GM18520 (cell line): Measurements from ENCODE around the gene NLE1.

Source experiments
- ATAC-seq: cut with Tn5 transposase; IDR thresholded peaks from one replicate; pipeline ENCODE4 v1.9.1; 2021; ENCODE audit not compliant: unreplicated experiment

NLE1 gene

DNA sequence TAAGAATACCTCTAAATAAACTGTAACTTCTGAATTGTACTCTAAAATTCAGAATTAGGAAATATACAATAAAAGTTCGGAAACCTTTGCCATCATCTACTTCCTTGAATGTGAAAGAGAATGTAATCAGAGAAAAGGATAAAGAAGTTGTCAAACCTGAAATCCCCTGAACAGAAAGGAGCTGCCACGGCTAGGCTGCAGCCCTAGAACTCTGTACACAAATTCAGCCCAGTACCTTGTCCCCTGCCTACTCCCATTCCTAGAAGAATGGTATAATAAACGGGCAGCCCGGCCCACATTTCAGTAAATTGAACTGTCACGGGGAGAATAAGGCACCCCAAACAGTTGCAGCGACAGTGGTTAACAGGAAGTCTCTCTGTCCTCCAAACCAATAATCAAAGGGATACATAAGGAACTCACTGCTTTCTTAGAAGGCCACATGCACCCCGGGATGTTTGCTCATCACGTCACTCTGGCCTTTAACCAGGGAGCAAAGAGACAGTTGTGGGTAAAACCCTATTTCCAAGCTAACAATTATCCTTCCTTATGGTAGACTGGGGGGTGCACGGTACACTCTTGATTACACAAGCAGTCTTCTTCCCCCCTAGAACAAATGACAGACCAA lies 54.3 kb downstream of the NLE1 start:
- ATAC-seq, result no peak

DNA sequence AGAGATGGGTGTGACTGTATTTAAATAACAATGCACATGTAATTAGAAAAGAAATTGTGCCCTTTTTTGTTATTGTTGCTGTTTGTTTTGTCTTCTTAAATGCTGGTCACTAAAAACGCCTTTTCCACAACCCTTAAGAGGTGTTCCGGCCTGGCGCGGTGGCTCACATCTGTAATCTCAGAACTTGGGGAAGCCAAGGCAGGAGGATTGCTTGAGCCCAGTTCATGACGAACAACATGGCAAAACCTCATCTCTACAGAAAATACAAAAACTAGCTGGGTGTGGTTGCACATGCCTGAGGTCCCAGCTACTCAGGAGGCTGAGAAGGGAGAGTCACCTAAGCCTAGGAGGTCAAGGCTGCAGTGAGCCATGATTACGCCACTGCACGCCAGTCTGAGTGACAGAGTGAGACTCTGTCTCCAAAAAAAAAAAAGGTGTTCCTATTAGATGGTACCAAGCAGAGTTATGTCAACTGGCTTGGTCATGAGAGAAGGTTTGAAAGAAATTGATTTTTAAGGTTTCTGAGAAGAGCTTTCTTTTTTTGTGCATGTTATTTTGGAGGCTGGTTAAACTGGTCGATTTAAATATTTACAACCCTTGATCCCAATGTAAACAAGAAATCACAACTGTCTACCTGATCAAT lies 55.1 kb downstream of the NLE1 start:
- no peak for ATAC-seq

DNA sequence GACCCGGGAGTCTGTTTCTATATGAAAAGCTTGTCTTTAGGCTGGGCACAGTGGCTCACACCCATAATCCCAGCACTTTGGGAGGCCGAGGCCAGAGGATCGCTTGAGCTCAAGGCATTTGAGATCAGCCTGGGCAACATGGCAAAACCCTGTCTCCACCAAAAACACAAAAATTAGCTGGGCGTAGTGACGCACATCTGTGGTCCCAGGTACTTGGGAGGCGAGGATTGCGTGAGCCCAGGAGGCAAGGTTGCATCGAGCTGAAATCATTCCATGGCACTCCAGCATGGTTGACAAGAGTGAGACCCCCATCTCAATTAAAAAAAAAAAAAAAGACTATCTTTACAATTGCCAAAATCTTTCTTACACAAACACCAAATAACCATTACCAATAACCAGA lies 55.9 kb downstream of the NLE1 start:
- no peak for ATAC-seq

DNA sequence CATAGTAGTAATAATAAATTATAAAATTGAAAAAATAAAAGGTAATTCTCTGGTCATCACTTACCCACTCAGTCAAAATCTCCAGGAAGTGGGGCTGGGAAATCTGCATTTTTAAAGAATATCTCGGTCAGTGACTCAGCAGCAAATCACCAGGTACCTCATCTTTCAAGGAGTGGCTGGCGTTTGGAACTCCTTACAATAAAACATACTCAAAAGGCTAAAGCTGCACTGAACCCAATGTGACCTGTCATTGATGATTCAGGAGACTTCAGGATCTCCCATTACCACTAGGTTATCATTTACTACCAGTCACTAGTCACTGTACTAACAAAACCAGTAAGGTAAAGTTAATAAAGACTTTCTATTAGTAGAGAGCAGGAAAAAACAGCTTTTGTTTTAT lies 57.1 kb downstream of the NLE1 start:
- ATAC-seq, result no peak

DNA sequence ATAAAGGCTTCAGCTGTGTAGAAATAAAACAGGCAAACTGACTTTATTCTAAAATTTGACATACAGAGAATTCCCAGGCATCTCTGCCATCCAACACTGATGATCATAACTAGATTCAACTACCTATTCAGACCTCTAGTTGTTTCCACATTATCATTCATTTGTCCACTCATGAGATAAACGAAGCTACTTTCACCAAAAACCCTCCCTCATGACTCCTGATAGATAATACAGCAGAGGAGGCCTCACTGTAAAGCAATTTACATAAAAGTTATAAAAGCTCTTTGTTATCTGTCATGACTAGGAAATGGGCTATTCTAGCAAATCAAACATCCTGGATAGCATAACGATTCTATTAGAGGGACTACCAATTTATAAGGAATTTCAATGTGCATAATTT lies 59.0 kb downstream of the NLE1 start:
- no peak for ATAC-seq

DNA sequence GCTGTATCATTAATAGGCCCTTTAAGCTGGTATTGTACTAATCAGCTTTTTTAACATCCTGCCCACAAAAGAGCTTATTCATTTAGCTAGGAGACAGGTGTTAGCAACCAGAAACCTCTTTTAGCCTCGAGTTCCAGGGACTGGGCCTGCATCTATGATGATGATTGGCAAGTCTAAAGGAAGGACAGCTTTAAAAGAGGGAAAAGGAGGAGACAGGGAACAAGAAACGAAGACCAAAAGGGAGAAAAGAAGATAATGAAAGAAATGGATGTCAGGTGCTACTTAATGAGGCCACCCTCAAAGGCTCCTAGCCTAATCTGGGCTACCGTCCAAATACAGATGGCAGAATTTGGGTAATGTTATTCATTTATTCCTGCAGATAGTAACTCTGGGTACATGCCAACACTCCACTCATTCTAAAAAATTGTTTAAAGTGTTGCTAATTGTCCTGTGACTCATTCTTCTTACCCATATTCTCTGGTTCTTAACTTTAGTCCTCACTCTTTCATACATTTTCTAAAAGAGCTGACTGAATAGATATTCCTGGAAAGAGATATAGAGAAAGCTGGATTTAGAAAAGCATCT lies 59.9 kb downstream of the NLE1 start:
- no peak for ATAC-seq

DNA sequence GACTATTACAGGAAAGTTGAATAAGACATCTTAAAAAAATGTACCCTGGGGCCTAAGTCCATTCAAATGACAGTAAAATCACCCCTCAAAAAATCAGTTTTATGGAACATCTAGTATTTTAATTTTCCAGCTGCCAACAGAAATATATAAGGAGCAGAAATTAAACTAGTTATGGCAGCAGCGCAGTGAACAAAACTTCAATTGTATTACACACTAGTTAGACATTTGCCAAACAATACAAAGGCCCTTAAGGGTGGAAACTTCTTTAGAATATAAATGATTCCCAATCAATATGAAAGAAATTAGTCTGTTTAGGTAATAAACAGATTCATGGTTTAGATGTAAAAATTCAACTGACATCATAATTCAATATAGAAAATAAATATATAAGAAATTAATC lies 60.5 kb downstream of the NLE1 start:
- ATAC-seq, result no peak

DNA sequence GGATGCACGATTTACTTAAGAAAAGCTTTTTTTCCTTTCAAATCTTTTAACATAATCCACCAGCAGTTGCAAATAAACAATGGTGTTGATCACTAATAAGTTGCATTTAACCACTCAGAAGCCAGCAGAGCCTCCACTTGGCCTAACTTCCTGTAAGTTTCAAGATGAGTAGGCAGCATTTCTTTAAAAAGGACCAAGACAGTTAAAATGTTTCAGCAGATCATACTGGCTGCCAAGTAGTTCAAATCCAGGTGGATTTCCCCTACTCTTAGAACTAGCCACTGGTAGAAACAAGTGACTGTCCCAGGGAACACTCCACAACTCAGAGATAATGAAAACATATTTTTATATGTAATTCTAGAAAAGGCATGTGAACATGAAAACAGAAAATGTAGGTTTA lies 61.6 kb downstream of the NLE1 start:
- peak; percentile 64 for ATAC-seq

DNA sequence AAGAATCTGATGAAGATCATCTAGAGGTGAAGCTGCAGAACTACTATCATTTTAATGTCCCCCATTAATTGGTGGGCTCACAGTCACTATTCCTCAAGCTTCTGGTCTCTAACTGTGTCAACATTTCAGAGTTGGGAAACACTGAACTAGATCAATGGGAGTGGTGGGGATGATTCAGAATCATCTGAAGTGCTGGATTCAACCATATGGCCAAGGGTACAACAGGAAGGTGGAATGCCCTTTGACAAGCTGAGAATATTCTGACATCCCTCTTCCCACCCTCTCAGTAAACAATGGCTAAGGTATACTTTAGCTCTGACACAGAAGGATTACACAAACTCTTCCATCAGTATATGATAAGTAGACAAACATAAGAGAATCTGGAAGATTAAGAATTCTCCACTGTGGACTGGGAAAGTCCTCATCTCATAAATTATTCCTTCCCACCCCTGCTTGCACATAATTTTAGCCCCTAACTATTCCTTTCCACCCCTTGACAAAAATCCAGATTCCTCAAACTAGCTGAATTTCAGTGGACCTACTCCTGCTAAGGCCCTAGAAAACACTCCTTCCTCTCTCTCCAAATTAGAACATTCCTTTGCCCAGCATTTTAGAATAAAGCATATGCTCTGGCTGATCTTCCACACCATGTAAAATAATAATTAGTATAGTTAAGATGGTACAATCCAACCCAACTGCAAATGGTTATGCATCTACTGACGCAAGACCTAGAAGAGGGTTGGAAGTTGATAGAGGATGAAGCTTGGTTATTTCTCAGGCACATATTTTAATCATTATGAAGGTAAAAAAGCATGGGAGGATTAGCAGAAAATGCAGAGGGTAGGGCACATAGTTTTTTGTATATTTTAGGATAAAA lies 62.3 kb downstream of the NLE1 start:
- no peak for ATAC-seq
